AG09319 (cell line): ENCODE data around the gene KSR1.

Experiments used
- DNase-seq: peaks from one replicate; pipeline ENCODE4 v3.0.0-alpha.2; 2010; ENCODE audit warnings: low read depth; ENCODE audit errors: extremely low read depth
- TF ChIP-seq, protein P1 (sequence below): IDR thresholded peaks from 2 replicates; pipeline ENCODE4 v1.5.1; 2011; ENCODE audit warnings: low read depth, mild to moderate bottlenecking, inconsistent platforms, low read length, moderate library complexity

Gene KSR1

DNA sequence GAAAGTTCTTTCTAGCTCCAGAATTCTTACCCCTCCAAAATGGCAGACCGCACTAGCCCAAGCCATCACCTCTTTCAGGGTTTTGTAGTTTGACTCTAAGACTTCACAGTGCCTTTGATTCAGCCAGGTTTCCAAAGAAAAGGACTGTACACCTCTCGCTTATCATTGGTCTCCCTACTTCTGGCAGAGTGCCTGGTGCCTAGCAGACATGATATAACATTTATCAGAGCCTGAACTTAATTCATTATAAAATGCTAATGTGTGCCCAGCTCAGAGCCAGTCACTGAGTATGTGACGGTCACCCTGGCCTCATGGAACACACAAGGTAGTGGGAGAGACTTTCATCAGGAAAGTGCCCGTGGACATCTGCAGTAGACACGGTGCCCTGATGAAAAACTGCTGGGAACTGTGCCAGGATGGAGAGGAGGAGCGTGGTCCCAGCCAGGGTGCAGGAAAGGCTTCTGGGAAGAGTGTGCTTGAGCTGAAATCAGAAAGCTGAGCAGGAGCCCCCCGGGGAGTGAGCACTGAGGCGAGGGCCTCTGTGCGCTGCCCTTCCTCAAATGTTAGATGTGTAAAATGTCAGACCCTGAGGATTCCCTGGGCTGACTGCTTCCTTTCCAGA is 140.4 kb downstream of the KSR1 start:
- TF ChIP-seq, protein P1, sequence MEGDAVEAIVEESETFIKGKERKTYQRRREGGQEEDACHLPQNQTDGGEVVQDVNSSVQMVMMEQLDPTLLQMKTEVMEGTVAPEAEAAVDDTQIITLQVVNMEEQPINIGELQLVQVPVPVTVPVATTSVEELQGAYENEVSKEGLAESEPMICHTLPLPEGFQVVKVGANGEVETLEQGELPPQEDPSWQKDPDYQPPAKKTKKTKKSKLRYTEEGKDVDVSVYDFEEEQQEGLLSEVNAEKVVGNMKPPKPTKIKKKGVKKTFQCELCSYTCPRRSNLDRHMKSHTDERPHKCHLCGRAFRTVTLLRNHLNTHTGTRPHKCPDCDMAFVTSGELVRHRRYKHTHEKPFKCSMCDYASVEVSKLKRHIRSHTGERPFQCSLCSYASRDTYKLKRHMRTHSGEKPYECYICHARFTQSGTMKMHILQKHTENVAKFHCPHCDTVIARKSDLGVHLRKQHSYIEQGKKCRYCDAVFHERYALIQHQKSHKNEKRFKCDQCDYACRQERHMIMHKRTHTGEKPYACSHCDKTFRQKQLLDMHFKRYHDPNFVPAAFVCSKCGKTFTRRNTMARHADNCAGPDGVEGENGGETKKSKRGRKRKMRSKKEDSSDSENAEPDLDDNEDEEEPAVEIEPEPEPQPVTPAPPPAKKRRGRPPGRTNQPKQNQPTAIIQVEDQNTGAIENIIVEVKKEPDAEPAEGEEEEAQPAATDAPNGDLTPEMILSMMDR = no peak
- no peak for DNase-seq

GRCh38 chr17:27597188-27597580 is 140.9 kb downstream of the KSR1 start:
- TF ChIP-seq, protein P1 = no peak
- DNase-seq = no peak

DNA sequence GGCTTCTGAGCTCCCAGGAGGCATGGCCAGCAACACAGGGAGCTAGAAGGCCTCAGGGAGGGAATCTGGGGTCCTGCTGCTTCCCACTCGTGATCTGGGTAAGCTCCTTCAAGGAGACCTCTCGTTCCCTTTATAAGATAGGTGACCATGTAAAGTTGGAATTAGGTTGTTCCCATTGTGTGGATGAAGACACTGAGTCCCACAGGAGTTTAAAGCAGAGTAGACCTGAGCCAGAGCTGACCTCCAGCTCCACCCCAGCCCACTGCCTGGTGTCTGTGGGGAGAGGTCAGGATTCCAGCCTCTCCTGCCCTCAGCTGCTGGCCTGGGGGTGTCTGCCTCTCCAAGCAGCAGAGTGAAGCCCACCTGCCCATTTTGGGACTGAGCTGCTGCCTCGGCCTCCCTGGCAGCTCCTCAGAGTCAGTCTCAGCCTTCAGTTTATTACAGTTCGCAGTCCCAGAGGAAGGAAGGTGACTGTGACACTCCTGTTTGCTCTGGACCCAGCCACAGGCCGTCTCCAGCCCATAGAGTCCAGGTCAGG is 141.6 kb downstream of the KSR1 start:
- TF ChIP-seq, protein P1 = no peak
- DNase-seq = no peak

- no peak for DNase-seq
- TF ChIP-seq, protein P1 = no peak
These were observed 142.2 kb downstream of the KSR1 start for GRCh38 chr17:27598337-27599050.

GRCh38 chr17:27600471-27600870 is 144.2 kb downstream of the KSR1 start:
- TF ChIP-seq, protein P1 = no peak

DNA sequence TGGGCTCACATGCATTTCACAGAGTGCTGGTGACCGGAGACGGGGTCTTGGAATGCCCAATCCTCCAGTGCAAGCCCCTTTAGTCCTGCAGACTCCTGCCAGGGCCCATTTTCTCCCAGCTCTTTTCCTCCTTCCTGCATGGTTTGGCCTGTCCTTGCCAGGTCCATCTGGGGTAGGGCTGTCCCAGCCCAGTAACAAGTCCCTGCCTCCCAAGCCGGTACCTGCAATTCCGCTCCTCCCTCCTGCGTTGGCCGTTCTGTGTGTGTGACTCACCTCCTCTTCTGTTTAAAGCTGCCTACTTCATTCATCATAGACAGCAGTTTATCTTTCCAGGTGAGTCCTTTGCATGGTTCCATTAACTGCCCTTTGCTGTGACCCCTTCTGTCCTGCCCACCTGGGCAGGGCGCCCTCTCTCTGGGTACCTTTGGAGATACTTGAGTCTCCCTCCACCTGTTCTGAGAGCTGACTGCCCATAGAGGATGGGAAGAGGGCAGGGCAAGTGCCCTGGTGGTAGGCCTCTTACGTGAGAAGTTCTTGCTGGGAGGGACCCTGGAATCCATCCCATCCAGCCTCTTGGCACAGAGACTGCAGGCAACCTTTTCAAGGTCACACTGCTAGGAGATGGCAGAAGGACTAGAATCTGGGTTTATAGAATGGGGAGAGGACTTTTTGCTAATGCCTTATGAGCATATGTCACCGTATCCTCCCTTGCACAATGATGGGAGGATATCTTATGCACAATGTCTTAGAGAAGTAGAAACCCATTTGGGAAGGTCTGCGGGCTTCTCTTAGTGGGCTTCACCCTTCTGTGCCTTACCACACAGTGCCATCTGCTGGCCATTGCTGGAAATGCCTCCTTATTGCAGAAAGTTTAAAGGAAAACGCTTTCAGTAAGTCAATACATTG is 145.1 kb downstream of the KSR1 start:
- peak; percentile 62 for DNase-seq
- TF ChIP-seq, protein P1 = peak; percentile 96

More at GRCh38 chr17:27600471-27600870, 144.2 kb downstream of the KSR1 start:
- no peak for DNase-seq

DNA sequence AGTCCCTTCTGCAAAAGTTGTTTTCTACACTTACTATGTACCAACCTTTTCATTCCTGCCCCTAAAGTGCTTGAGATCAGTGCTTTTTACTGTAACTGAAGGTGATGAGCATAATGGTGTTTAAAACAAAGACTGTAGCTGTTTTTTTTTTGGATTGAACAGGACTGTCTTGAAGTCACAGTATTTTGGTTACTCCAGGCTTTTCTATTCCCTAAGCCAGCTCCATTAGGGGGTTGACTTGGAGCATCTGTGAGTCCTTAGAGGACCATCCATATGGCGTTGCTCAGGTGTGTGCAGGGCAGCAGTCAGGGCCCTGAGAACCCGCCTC is 145.7 kb downstream of the KSR1 start:
- TF ChIP-seq, protein P1 = no peak
- no peak for DNase-seq
